K562 (cell line): ENCODE data around the gene CLHC1. TPM values are rescaled to one million over a fixed set of nuclear protein-coding genes. Genes with fewer than 3 reads are reported as not detected.

Source experiments
- ATAC-seq: fragments of 200-7000 bp; cut with Tn5 transposase; 3 replicates; pipeline ENCODE4 v1.9.1; 2020; ENCODE audit warnings: moderate library complexity
- BruUV-seq: library from RNA; stranded (reverse); fragments of 400-500 nt; replicated peaks from 2 replicates; lab custom pipeline; 2021; lab: Mats Ljungman, UMichigan
- CTCF ChIA-PET: fragments of 300-600 bp; formaldehyde crosslinking; extraction: SDS; loops from one replicate; lab custom pipeline; 2021; ENCODE audit warnings: low intra/inter-chr PET ratio; lab: Yijun Ruan, JAX
- POLR2A ChIA-PET: fragments of 300-600, 350-650 bp; sonication (Branson Sonifier 250); formaldehyde crosslinking; extraction: SDS; loops from one replicate; lab custom pipeline; 2021; ENCODE audit warnings: antibody characterized with exemption, inconsistent platforms; lab: Yijun Ruan, JAX
- DNase-seq, 4 experiments: peaks; one replicate each; pipeline versions ENCODE4 v3.0.0 to v3.0.0-alpha.2; 2011 to 2018; ENCODE audit warnings: low spot score in 3 of 4, mixed read lengths in 3 of 4; ENCODE audit errors: extremely low read depth in 1 of 4
- FAIRE-seq: peaks from 2 replicates; lab custom pipeline; 2011; peaks lifted over from hg19 to GRCh38; lab: Jason Lieb, UNC
- H2AFZ ChIP-seq: 2 replicates; pipeline ENCODE4 v1.6.0; 2011; ENCODE audit warnings: low read depth, low read length, control low read depth, inconsistent platforms
- H3K27ac ChIP-seq: fragments of 200-600 bp; 3 replicates; pipeline ENCODE4 v1.8.0; 2011; ENCODE audit warnings: low read depth, mild to moderate bottlenecking, control low read depth, inconsistent platforms, low read length, moderate library complexity, mixed read lengths; ENCODE audit errors: extremely low read depth
- H3K27me3 ChIP-seq, 2 experiments: fragments of 300-600 bp in 1 of 2; 2 replicates in 1 of 2; 3 replicates in 1 of 2; pipeline versions ENCODE4 v1.6.0 to v1.8.0; 2011; ENCODE audit warnings: inconsistent platforms in 2 of 2, low read length in 2 of 2, mild to moderate bottlenecking in 1 of 2, mixed read lengths in 1 of 2, moderate library complexity in 1 of 2; ENCODE audit not compliant: control insufficient read depth in 2 of 2, insufficient read depth in 2 of 2
- H3K36me3 ChIP-seq: fragments of 300-600 bp; 3 replicates; pipeline ENCODE4 v1.8.0; 2011; ENCODE audit warnings: mild to moderate bottlenecking, low read length, inconsistent platforms; ENCODE audit not compliant: control insufficient read depth, insufficient read depth
- H3K4me1 ChIP-seq, 2 experiments: fragments of 200-600 bp in 1 of 2; replicated peaks in 1 of 2; 2 replicates in 1 of 2; 3 replicates in 1 of 2; pipeline versions ENCODE4 v1.5.1 to v1.8.0; 2011; ENCODE audit warnings: inconsistent platforms in 2 of 2, low read length in 2 of 2, mild to moderate bottlenecking in 1 of 2, mixed read lengths in 1 of 2, moderate library complexity in 1 of 2; ENCODE audit not compliant: control insufficient read depth in 2 of 2, insufficient read depth in 2 of 2
- H3K4me2 ChIP-seq: 2 replicates; pipeline ENCODE4 v1.6.1; 2011; ENCODE audit warnings: low read length, control low read depth, inconsistent platforms, mixed read lengths; ENCODE audit not compliant: insufficient read depth
- H3K4me3 ChIP-seq: fragments of 200-600 bp; sonication (generic), shearing (Covaris generic); 2 replicates; pipeline ENCODE4 v1.5.1; 2016; ENCODE audit warnings: control low read depth, inconsistent platforms
- H3K79me2 ChIP-seq: fragments of 200-600 bp; 3 replicates; pipeline ENCODE4 v1.8.0; 2011; ENCODE audit warnings: low read length, inconsistent platforms; ENCODE audit not compliant: control insufficient read depth, insufficient read depth
- H3K9ac ChIP-seq, 2 experiments: 2 replicates each; pipeline versions ENCODE4 v1.6.0 to v1.6.1; 2011; ENCODE audit warnings: low read depth in 2 of 2, low read length in 2 of 2, control low read depth in 1 of 2, inconsistent platforms in 1 of 2, mild to moderate bottlenecking in 1 of 2, mixed read lengths in 1 of 2; ENCODE audit not compliant: insufficient read depth in 1 of 2
- H3K9me1 ChIP-seq: one replicate; pipeline ENCODE4 v1.6.0; 2011; ENCODE audit warnings: inconsistent platforms, mild to moderate bottlenecking, low read length, moderate library complexity; ENCODE audit not compliant: control insufficient read depth, insufficient read depth
- H3K9me3 ChIP-seq: replicated peaks from 2 replicates; pipeline ENCODE4 v1.5.1; 2011; ENCODE audit warnings: low read depth, low read length, inconsistent platforms; ENCODE audit not compliant: control insufficient read depth, insufficient read depth
- H4K20me1 ChIP-seq: replicated peaks from 2 replicates; pipeline ENCODE4 v1.6.1; 2011; ENCODE audit warnings: low read length, inconsistent platforms, mixed read lengths; ENCODE audit not compliant: control insufficient read depth, insufficient read depth
- MEIS2 ChIP-seq: fragments of 450-650 bp; IDR thresholded peaks from 2 replicates; pipeline ENCODE4 v1.6.1; 2014; ENCODE audit warnings: mild to moderate bottlenecking; ENCODE audit not compliant: partially characterized antibody
- RFX1 ChIP-seq: fragments of 450-650 bp; IDR thresholded peaks from 2 replicates; pipeline ENCODE4 v1.6.1; 2016; ENCODE audit warnings: mild to moderate bottlenecking, moderate library complexity
- TRIM28 ChIP-seq: fragments of 450-650 bp; IDR thresholded peaks from 2 replicates; pipeline ENCODE4 v1.6.1; 2017
- ZNF395 ChIP-seq: fragments of 200-800 bp; sonication (Bioruptor generic); IDR thresholded peaks from 2 replicates; pipeline ENCODE4 v1.6.1; 2017; ENCODE audit warnings: missing genetic modification characterization, missing compliant biosample characterization
- WGBS: fragments of 100-300 bp; shearing (Covaris generic); methylation state at CpG from one replicate; pipeline ENCODE4 v1.1.6; 2016; ENCODE audit warnings: low coverage, mixed read lengths; ENCODE audit not compliant: insufficient coverage; ENCODE audit errors: missing lambda C conversion rate; 5-methylcytosine and 5-hydroxymethylcytosine counted together
- in situ Hi-C: fragments of 300-500 bp; cut with MboI; formaldehyde crosslinking; loops from 4 replicates; pipeline ENCODE4 v1.15.0; 2018; ENCODE audit warnings: inconsistent platforms, mixed read lengths
- intact Hi-C: fragments of 100-400 bp; cut with micrococcal nuclease; formaldehyde crosslinking; loops from 2 replicates; pipeline ENCODE4 v1.14.2; 2022
- polyA plus RNA-seq, 8 experiments: library from polyadenylated mRNA; depleted of rRNA in 4 of 8; stranded (reverse) in 5 of 8; unstranded in 3 of 8; fragments of >200 nt; fragmentation: Nextera tagmentation in 2 of 8; fragmentation: Illumina TruSeq in 1 of 8; extraction: Ambion mirVana in 2 of 8; extraction: Trizol in 1 of 8; gene quantifications; 2 replicates each; pipeline versions ENCODE4 v1.2.1 to v1.2.3, GENCODE V29; 2011 to 2014; ENCODE audit warnings: inconsistent platforms in 1 of 8, missing spikeins in 1 of 8
- total RNA-seq, 7 experiments: library from RNA; depleted of rRNA in 6 of 7; stranded (reverse); fragments of >200 nt in 6 of 7; fragmentation: Illumina TruSeq in 2 of 7; extraction: Trizol in 2 of 7; gene quantifications; 2 replicates each; pipeline versions ENCODE4 v1.2.1 to v1.2.3, GENCODE V29; 2011 to 2021; ENCODE audit warnings: low replicate concordance in 1 of 7

CLHC1 gene
- total and polyA plus RNA-seq, 9 of the 15 experiments (the other 6 are each of a cell fraction or from before 2014, with no cell fraction given), result 3.7 to 14.3 (median 8.6) TPM

GRCh38 chr2:55161295-55162210, 70.5 kb downstream of the CLHC1 start:
- H3K27ac ChIP-seq, result no peak overlapping the region
- ATAC-seq, result no peak
- H3K9ac ChIP-seq, result no peak overlapping the region; a peak in 1 of 4 replicates
- CTCF ChIA-PET, result no interaction called here
- 0 out of 2 replicates have a peak, but pooled peaks have one; percentile 26 for TF ChIP-seq RFX1
- no peak for TF ChIP-seq ZNF395 (CRISPR knock-in tag)
- TF ChIP-seq MEIS2, result peak; percentile 43
- TF ChIP-seq TRIM28, result no peak
- TF ChIP-seq, all 486 proteins: peak for 2
- Histone ChIP-seq H3K9me1 (no peaks in the 10 kb centered on the region), H3K36me3 (no peaks in the 10 kb centered on the region), H2AFZ (no peak overlapping the region), H3K9me3 (no peaks in the 10 kb centered on the region), H3K4me1 (peaks cover 18 to 43% of the 10 kb centered on the region in 2 experiments), H4K20me1 (no peaks in the 10 kb centered on the region), H3K4me2 (no peak overlapping the region; the same call in 1 of the 2 replicates), H3K27me3 (no peaks in the 10 kb centered on the region), H3K4me3 (no peak overlapping the region), H3K79me2 (no peaks in the 10 kb centered on the region)
- intact Hi-C loops (no loop called here), in situ Hi-C loops (loop anchor here (10.0 kb wide), 1 partner anchor 257 kb away; no protein-coding TSS in a partner anchor)
- FAIRE-seq, result no peak
- WGBS, result 73% methylated on average over 9 of the region's 10 CpGs
- POLR2A ChIA-PET, result interaction anchor here (2.9 kb wide), 1 partner anchor 111 kb away, joined by 8 read pairs; the partner anchor contains the start of gene RTN4
- DNase-seq, result no peak
- BruUV-seq, result no TSS peak
